Measurements from ENCODE around the gene OPN1MW2. TPM values are rescaled to one million over a fixed set of nuclear protein-coding genes. Genes with fewer than 3 reads are reported as not detected.

Gene OPN1MW2
- total RNA-seq, 1 donor from 2014 or later, result not detected

Other genes starting within 250 kb of the OPN1MW2 start
- gene HCFC1, start 247.9 kb upstream of the OPN1MW2 start, total RNA-seq, result 13.6 TPM
- 2.9 TPM for gene TMEM187, start 247.0 kb upstream of the OPN1MW2 start, total RNA-seq
- gene IRAK1, start 199.9 kb upstream of the OPN1MW2 start, total RNA-seq, result 19.6 TPM
- 22.2 TPM for gene MECP2, start 122.0 kb upstream of the OPN1MW2 start, total RNA-seq
- gene OPN1LW, start 75.5 kb upstream of the OPN1MW2 start, total RNA-seq, result not detected
- not detected for gene OPN1MW, start 37.2 kb upstream of the OPN1MW2 start, total RNA-seq
- not detected for gene OPN1MW3, start 37.8 kb downstream of the OPN1MW2 start, total RNA-seq
- gene TEX28, start 75.4 kb downstream of the OPN1MW2 start, total RNA-seq, result not detected
- gene TKTL1, start 76.0 kb downstream of the OPN1MW2 start, total RNA-seq, result 0.30 TPM
- gene FLNA, start 154.9 kb downstream of the OPN1MW2 start, total RNA-seq, result 397 TPM
- gene EMD, start 159.5 kb downstream of the OPN1MW2 start, total RNA-seq, result 24.0 TPM
- 3,686 TPM for gene RPL10, start 178.6 kb downstream of the OPN1MW2 start, total RNA-seq
- 10.8 TPM for gene DNASE1L1, start 189.5 kb downstream of the OPN1MW2 start, total RNA-seq
- gene TAFAZZIN, start 191.8 kb downstream of the OPN1MW2 start, total RNA-seq, result 18.3 TPM
- 30.3 TPM for gene ATP6AP1, start 208.9 kb downstream of the OPN1MW2 start, total RNA-seq
- gene GDI1, start 217.4 kb downstream of the OPN1MW2 start, total RNA-seq, result 58.2 TPM
- 20.4 TPM for gene FAM50A, start 224.4 kb downstream of the OPN1MW2 start, total RNA-seq
- 23.6 TPM for gene PLXNA3, start 238.5 kb downstream of the OPN1MW2 start, total RNA-seq